Parathyroid adenoma (tissue), 2 donors: ENCODE data around the gene TCP1.
"Not testable (repeated sequence)": the region's sequence is repeated elsewhere in the genome, so short reads cannot be mapped to it uniquely, and the experiment has no call there.

Experiments used
- H2AFZ ChIP-seq: fragments of 300-600 bp; sonication (generic); one replicate; pipeline ENCODE4 v1.7.0; 2017; ENCODE audit warnings: antibody characterized with exemption, mild to moderate bottlenecking
- H3K27ac ChIP-seq: fragments of 300-600 bp; sonication (generic); one replicate; pipeline ENCODE4 v1.7.0; 2017
- H3K27me3 ChIP-seq: fragments of 300-600 bp; sonication (generic); one replicate; pipeline ENCODE4 v1.7.0; 2017; ENCODE audit warnings: low read length; ENCODE audit not compliant: control insufficient read depth, insufficient read depth
- H3K36me3 ChIP-seq: fragments of 300-600 bp; sonication (generic); one replicate; pipeline ENCODE4 v1.7.0; 2017; ENCODE audit warnings: low read length; ENCODE audit not compliant: control insufficient read depth, insufficient read depth
- H3K4me1 ChIP-seq: fragments of 300-600 bp; sonication (generic); one replicate; pipeline ENCODE4 v1.7.0; 2017; ENCODE audit warnings: control low read depth
- H3K4me2 ChIP-seq: fragments of 300-600 bp; sonication (generic); one replicate; pipeline ENCODE4 v1.7.0; 2017; ENCODE audit warnings: low read length
- H3K4me3 ChIP-seq: fragments of 300-600 bp; sonication (generic); one replicate; pipeline ENCODE4 v1.7.0; 2017; ENCODE audit warnings: low read depth, low read length
- H3K79me2 ChIP-seq: fragments of 300-600 bp; sonication (generic); one replicate; pipeline ENCODE4 v1.7.0; 2017; ENCODE audit warnings: control low read depth
- H3K9ac ChIP-seq: fragments of 300-600 bp; sonication (generic); one replicate; pipeline ENCODE4 v1.7.0; 2017; ENCODE audit warnings: mild to moderate bottlenecking
- H3K9me3 ChIP-seq: fragments of 300-600 bp; sonication (generic); one replicate; pipeline ENCODE4 v1.7.0; 2017; ENCODE audit warnings: low read length; ENCODE audit not compliant: control insufficient read depth
- TF ChIP-seq, protein P1 (sequence below): fragments of 300-600 bp; sonication (generic); IDR thresholded peaks from one replicate; pipeline ENCODE4 v1.7.0; 2017; ENCODE audit warnings: antibody characterized with exemption, mild to moderate bottlenecking
- donor health status: primary hyperparathyroidism.

TCP1 gene

DNA sequence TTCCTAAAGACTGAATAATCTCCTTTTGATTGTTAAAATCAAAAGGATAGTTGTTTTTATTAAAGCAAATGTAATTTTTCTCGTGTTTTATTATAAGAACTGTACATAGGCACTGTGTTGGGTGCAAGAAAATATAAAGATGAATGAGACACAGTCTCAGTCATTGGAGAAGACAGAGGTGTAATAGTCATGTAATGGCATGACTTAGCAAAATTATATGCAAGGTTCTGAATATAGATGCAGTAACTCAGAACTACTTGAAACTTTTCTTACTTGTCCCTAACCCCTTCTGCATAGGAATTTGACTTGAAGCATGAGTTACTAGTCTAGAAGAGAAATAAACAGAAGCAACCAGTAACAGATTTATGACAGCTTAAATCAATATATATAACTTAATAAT is 47.2 kb downstream of the TCP1 start:
- Histone ChIP-seq H3K4me1 (no peaks in the 10 kb centered on the region), H3K4me2 (no peak overlapping the region), H3K9ac (no peak overlapping the region), H3K27me3 (no peaks in the 10 kb centered on the region), H3K36me3 (no peaks in the 10 kb centered on the region), H3K79me2 (peaks cover 38% of the 10 kb centered on the region), H2AFZ (no peak overlapping the region), H3K27ac (no peak overlapping the region), H3K9me3 (no peaks in the 10 kb centered on the region), H3K4me3 (no peak overlapping the region)
- TF ChIP-seq, protein P1, sequence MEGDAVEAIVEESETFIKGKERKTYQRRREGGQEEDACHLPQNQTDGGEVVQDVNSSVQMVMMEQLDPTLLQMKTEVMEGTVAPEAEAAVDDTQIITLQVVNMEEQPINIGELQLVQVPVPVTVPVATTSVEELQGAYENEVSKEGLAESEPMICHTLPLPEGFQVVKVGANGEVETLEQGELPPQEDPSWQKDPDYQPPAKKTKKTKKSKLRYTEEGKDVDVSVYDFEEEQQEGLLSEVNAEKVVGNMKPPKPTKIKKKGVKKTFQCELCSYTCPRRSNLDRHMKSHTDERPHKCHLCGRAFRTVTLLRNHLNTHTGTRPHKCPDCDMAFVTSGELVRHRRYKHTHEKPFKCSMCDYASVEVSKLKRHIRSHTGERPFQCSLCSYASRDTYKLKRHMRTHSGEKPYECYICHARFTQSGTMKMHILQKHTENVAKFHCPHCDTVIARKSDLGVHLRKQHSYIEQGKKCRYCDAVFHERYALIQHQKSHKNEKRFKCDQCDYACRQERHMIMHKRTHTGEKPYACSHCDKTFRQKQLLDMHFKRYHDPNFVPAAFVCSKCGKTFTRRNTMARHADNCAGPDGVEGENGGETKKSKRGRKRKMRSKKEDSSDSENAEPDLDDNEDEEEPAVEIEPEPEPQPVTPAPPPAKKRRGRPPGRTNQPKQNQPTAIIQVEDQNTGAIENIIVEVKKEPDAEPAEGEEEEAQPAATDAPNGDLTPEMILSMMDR = no peak

DNA sequence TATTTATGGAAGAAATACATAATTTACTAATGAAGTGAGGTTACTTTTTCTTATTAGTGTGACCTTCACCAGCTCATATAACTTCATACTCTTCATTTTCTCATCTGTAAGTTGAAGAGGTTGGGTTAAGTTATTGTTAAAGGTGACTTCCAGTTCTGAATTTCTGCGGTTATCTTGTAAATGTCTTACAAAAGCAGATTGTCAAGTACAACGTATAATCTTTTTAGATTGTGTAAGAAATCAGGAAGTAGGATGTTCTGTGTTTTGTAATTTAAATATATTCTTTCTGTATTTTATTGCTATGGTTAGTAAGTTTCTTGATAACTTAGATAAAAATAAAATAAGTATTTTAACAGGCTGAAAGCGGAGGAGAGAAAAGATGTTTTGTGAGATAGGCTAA is 50.1 kb downstream of the TCP1 start:
- Histone ChIP-seq H3K4me2 (no peak overlapping the region), H3K36me3 (no peaks in the 10 kb centered on the region), H3K27ac (no peak overlapping the region)

GRCh38 chr6:159736908-159737307 is 52.5 kb downstream of the TCP1 start:
- Histone ChIP-seq H3K36me3 (no peaks in the 10 kb centered on the region), H3K79me2 (peaks cover 48% of the 10 kb centered on the region), H3K4me3 (no peak overlapping the region), H3K27me3 (no peaks in the 10 kb centered on the region), H2AFZ (no peak overlapping the region), H3K27ac (no peak overlapping the region), H3K9me3 (no peaks in the 10 kb centered on the region), H3K9ac (no peak overlapping the region), H3K4me1 (no peaks in the 10 kb centered on the region), H3K4me2 (no peak overlapping the region)
- TF ChIP-seq, protein P1 = no peak

More for the DNA sequence above, 50.1 kb downstream of the TCP1 start:
- Histone ChIP-seq H2AFZ (no peak overlapping the region), H3K27me3 (no peaks in the 10 kb centered on the region), H3K79me2 (peaks cover 44% of the 10 kb centered on the region), H3K9me3 (no peaks in the 10 kb centered on the region), H3K4me3 (no peak overlapping the region), H3K4me1 (no peaks in the 10 kb centered on the region), H3K9ac (no peak overlapping the region)
- TF ChIP-seq, protein P1 = no peak

DNA sequence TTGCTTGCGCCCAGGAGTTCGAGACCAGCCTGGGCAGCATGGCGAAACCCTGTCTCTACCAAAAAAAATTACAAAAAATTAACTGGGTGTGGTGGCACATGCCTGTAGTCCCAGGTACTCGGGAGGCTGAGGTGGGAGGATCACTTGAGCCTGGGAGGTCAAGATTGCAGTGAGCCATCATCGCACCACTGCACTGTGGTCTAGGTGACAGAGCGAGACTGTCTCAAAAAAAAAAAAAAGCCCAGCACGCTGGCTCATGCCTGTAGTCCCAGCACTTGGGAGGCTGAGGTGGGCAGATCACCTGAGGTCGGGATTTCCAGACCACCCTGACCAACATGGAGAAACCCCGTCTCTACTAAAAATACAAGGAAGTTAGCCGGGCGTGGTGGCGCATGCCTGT is 56.0 kb downstream of the TCP1 start:
- H3K4me2 ChIP-seq, H3K9ac ChIP-seq, H3K4me3 ChIP-seq, H3K27me3 ChIP-seq, H3K9me3 ChIP-seq, H3K4me1 ChIP-seq, H2AFZ ChIP-seq, H3K36me3 ChIP-seq, H3K27ac ChIP-seq: not testable (repeated sequence)
- H3K79me2 ChIP-seq = peaks cover 70% of the 10 kb centered on the region

- not testable (repeated sequence) for H3K4me3 ChIP-seq, H3K9me3 ChIP-seq, H3K36me3 ChIP-seq, H3K9ac ChIP-seq, H3K27ac ChIP-seq, H2AFZ ChIP-seq, H3K4me2 ChIP-seq, H3K4me1 ChIP-seq, H3K27me3 ChIP-seq
- H3K79me2 ChIP-seq = peaks cover 68% of the 10 kb centered on the region
Measured at GRCh38 chr6:159732550-159732949, 56.9 kb downstream of the TCP1 start.

GRCh38 chr6:159730332-159730676 is 59.1 kb downstream of the TCP1 start:
- no peak overlapping the region for H3K27ac ChIP-seq
- no peaks in the 10 kb centered on the region for H3K27me3 ChIP-seq
- H3K36me3 ChIP-seq = no peaks in the 10 kb centered on the region
- peak overlapping the region; percentile 81 for H3K4me3 ChIP-seq
- peaks cover 57% of the 10 kb centered on the region for H3K79me2 ChIP-seq
- H3K9ac ChIP-seq = no peak overlapping the region
- peaks cover 8% of the 10 kb centered on the region for H3K4me1 ChIP-seq
- TF ChIP-seq, protein P1 = no peak
- H3K9me3 ChIP-seq = no peaks in the 10 kb centered on the region
- no peak overlapping the region for H2AFZ ChIP-seq
- no peak overlapping the region for H3K4me2 ChIP-seq
